PC-3 (cell line): ENCODE results near the gene ASPDH. TPM values are rescaled to one million over a fixed set of nuclear protein-coding genes. Genes with fewer than 3 reads are reported as not detected.

Experiments
- ATAC-seq: fragments of 200-7000 bp; cut with Tn5 transposase; 2 replicates; pipeline ENCODE4 v1.9.1; 2020; ENCODE audit warnings: mild to moderate bottlenecking, moderate library complexity
- BruUV-seq: library from RNA; stranded (reverse); fragments of 400-500 nt; replicated peaks from 2 replicates; lab custom pipeline; 2021; lab: Mats Ljungman, UMichigan
- CTCF ChIA-PET: fragments of 300-600 bp; sonication (Branson Sonifier 250); formaldehyde crosslinking; loops from one replicate; lab custom pipeline; 2022; ENCODE audit warnings: antibody characterized with exemption; lab: Charles Lee
- POLR2A ChIA-PET: fragments of 300-600 bp; sonication (Branson Sonifier 250); formaldehyde crosslinking; loops from one replicate; lab custom pipeline; 2022; ENCODE audit warnings: antibody characterized with exemption; ENCODE audit not compliant: unreplicated experiment; lab: Charles Lee
- DNase-seq: peaks from one replicate; pipeline ENCODE4 v3.0.0-alpha.2; 2015
- H2AFZ ChIP-seq: fragments of 300-600 bp; sonication (generic); 2 replicates; pipeline ENCODE4 v1.6.0; 2016; ENCODE audit warnings: antibody characterized with exemption, low read length
- H3F3A ChIP-seq: fragments of 300-600 bp; sonication (generic); one replicate; pipeline ENCODE4 v1.6.0; 2017; ENCODE audit warnings: antibody characterized with exemption, low read length, control low read depth, mild to moderate bottlenecking; ENCODE audit not compliant: unreplicated experiment
- H3K27ac ChIP-seq: fragments of 300-600 bp; sonication (generic); 2 replicates; pipeline ENCODE4 v1.5.1; 2016; ENCODE audit warnings: mild to moderate bottlenecking, low read length
- H3K27me3 ChIP-seq: fragments of 300-600 bp; sonication (generic); 2 replicates; pipeline ENCODE4 v1.6.1; 2016; ENCODE audit warnings: low read length, mixed read lengths
- H3K36me3 ChIP-seq: fragments of 300-600 bp; sonication (generic); 2 replicates; pipeline ENCODE4 v1.6.1; 2016; ENCODE audit warnings: low read depth, mixed run types, low read length, mixed read lengths
- H3K4me1 ChIP-seq: fragments of 300-600 bp; sonication (generic); 2 replicates; pipeline ENCODE4 v1.5.1; 2016; ENCODE audit warnings: low read length; ENCODE audit not compliant: insufficient read depth
- H3K4me2 ChIP-seq: fragments of 300-600 bp; sonication (generic); 2 replicates; pipeline ENCODE4 v1.6.0; 2016; ENCODE audit warnings: low read length
- H3K4me3 ChIP-seq: fragments of 300-600 bp; sonication (generic); 2 replicates; pipeline ENCODE4 v1.5.1; 2016; ENCODE audit warnings: mild to moderate bottlenecking, low read length, mixed read lengths
- H3K79me2 ChIP-seq: fragments of 300-600 bp; sonication (generic); 2 replicates; pipeline ENCODE4 v1.6.1; 2017; ENCODE audit warnings: low read length, mixed read lengths
- H3K9ac ChIP-seq: fragments of 300-600 bp; sonication (generic); 2 replicates; pipeline ENCODE4 v1.6.0; 2016; ENCODE audit warnings: mild to moderate bottlenecking, low read length
- H3K9me2 ChIP-seq: fragments of 300-600 bp; sonication (generic); replicated peaks from 2 replicates; pipeline ENCODE4 v1.6.1; 2016; ENCODE audit warnings: mixed run types, low read length, mixed read lengths
- H3K9me3 ChIP-seq: fragments of 300-600 bp; sonication (generic); 2 replicates; pipeline ENCODE4 v1.6.1; 2016; ENCODE audit warnings: low read length, mixed read lengths
- H4K20me1 ChIP-seq: fragments of 300-600 bp; sonication (generic); 2 replicates; pipeline ENCODE4 v1.6.1; 2016; ENCODE audit warnings: low read length, mixed read lengths
- EZH2 ChIP-seq: fragments of 300-600 bp; sonication (generic); IDR thresholded peaks from one replicate; pipeline ENCODE4 v1.6.1; 2017; ENCODE audit warnings: antibody characterized with exemption, mild to moderate bottlenecking, low read length; ENCODE audit not compliant: unreplicated experiment
- EZH2phosphoT487 ChIP-seq: fragments of 300-600 bp; sonication (generic); IDR thresholded peaks from 2 replicates; pipeline ENCODE4 v1.6.1; 2018; ENCODE audit warnings: mild to moderate bottlenecking, antibody characterized with exemption, low read length, borderline replicate concordance
- intact Hi-C: fragments of 100-400 bp; cut with micrococcal nuclease; formaldehyde crosslinking; loops from 2 replicates; pipeline ENCODE4 v1.9.0; 2023
- total RNA-seq: library from RNA; depleted of rRNA; stranded (reverse); fragments of >200 nt; gene quantifications from 2 replicates; pipeline ENCODE4 v1.2.3, GENCODE V29; 2014
- TF ChIP-seq, protein P1 (sequence below): fragments of 300-600 bp; sonication (generic); conservative IDR thresholded peaks from 2 replicates; pipeline ENCODE4 v1.5.1; 2017; ENCODE audit warnings: antibody characterized with exemption, low read depth, mild to moderate bottlenecking, low read length

The ASPDH gene
- total RNA-seq, 1 experiment from 2014 or later = not detected

GRCh38 chr19:50546527-50547221 is 33.0 kb upstream of the ASPDH start:
- Histone ChIP-seq H3K9me2 (no peaks in the 10 kb centered on the region), H3K9me3 (no peaks in the 10 kb centered on the region), H3K9ac (no peak overlapping the region), H4K20me1 (no peaks in the 10 kb centered on the region), H3K27ac (no peak overlapping the region), H3F3A (no peaks in the 10 kb centered on the region), H3K4me3 (no peak overlapping the region), H3K27me3 (peaks cover 45% of the 10 kb centered on the region), H3K36me3 (no peaks in the 10 kb centered on the region), H3K4me1 (no peaks in the 10 kb centered on the region), H3K79me2 (no peaks in the 10 kb centered on the region), H3K4me2 (no peak overlapping the region), H2AFZ (no peak overlapping the region)
- no peak for ATAC-seq
- no TSS peak for BruUV-seq
- no peak for DNase-seq
- intact Hi-C loops = no loop called here
- TF ChIP-seq, protein P1, sequence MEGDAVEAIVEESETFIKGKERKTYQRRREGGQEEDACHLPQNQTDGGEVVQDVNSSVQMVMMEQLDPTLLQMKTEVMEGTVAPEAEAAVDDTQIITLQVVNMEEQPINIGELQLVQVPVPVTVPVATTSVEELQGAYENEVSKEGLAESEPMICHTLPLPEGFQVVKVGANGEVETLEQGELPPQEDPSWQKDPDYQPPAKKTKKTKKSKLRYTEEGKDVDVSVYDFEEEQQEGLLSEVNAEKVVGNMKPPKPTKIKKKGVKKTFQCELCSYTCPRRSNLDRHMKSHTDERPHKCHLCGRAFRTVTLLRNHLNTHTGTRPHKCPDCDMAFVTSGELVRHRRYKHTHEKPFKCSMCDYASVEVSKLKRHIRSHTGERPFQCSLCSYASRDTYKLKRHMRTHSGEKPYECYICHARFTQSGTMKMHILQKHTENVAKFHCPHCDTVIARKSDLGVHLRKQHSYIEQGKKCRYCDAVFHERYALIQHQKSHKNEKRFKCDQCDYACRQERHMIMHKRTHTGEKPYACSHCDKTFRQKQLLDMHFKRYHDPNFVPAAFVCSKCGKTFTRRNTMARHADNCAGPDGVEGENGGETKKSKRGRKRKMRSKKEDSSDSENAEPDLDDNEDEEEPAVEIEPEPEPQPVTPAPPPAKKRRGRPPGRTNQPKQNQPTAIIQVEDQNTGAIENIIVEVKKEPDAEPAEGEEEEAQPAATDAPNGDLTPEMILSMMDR = no peak
- no peak for TF ChIP-seq EZH2
- POLR2A ChIA-PET = no interaction called here
- CTCF ChIA-PET = no interaction called here

GRCh38 chr19:50542943-50543342 is 29.2 kb upstream of the ASPDH start:
- CTCF ChIA-PET = interaction anchor here (0.6 kb wide), 1 partner anchor 235 kb away, joined by 4 read pairs; no protein-coding TSS in a partner anchor
- Histone ChIP-seq H3K9me3 (no peaks in the 10 kb centered on the region), H3K4me1 (no peaks in the 10 kb centered on the region), H3K9ac (no peak overlapping the region), H3K9me2 (no peaks in the 10 kb centered on the region), H3K4me2 (no peak overlapping the region), H3K36me3 (no peaks in the 10 kb centered on the region), H3K27ac (no peak overlapping the region), H3K79me2 (no peaks in the 10 kb centered on the region), H4K20me1 (no peaks in the 10 kb centered on the region), H2AFZ (no peak overlapping the region), H3K27me3 (peaks cover 13% of the 10 kb centered on the region; the same call in 1 of the 2 replicates), H3K4me3 (no peak overlapping the region), H3F3A (no peaks in the 10 kb centered on the region)
- DNase-seq = no peak
- intact Hi-C loops = no loop called here
- ATAC-seq = no peak
- POLR2A ChIA-PET = no interaction called here
- TF ChIP-seq EZH2 (no peak), EZH2phosphoT487 (no peak)
- TF ChIP-seq, protein P1 = no peak
- BruUV-seq = no TSS peak

DNA sequence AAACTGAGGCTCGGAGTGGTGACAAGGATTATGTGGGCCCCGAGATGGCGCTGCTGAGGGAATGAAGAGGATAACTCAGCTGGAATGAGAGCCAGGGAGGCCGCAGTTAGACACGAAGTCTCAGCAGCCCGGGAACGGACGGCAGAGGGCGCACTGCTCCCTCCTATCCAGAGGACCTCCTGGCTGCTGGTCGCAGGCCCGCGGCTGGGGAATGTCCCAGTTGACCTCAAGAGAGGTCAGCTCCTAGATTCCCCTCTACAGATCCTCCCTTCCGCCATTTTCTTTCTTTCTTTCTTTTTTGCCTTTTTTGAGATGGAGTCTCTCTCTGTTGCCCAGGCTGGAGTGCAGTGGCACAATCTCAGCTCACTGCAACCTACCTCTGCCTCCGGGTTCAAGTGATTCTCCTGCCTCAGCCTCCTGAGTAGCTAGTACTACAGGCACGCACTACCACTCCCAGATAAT is 24.1 kb upstream of the ASPDH start:
- H3K27me3 ChIP-seq = peaks cover 5% of the 10 kb centered on the region; the same call in 1 of the 2 replicates
- no peaks in the 10 kb centered on the region for H3K9me2 ChIP-seq
- DNase-seq = peak; percentile 90
- H3K27ac ChIP-seq = no peak overlapping the region
- POLR2A ChIA-PET = no interaction called here
- TF ChIP-seq, protein P1 = peak; percentile 98
- no peak for TF ChIP-seq EZH2
- ATAC-seq = peak; percentile 98
- H3K9me3 ChIP-seq = peaks cover 6% of the 10 kb centered on the region
- no peak overlapping the region for H3K4me2 ChIP-seq
- no peak overlapping the region for H3K4me3 ChIP-seq
- H4K20me1 ChIP-seq = no peaks in the 10 kb centered on the region
- CTCF ChIA-PET = interaction anchor here (0.6 to 2.3 kb wide), 6 partner anchors 12 to 479 kb away, joined by 3 to 13 read pairs (median 3); no protein-coding TSS in a partner anchor
- no peaks in the 10 kb centered on the region for H3K36me3 ChIP-seq
- H3K4me1 ChIP-seq = no peaks in the 10 kb centered on the region
- no peaks in the 10 kb centered on the region for H3F3A ChIP-seq
- H3K9ac ChIP-seq = no peak overlapping the region
- no TSS peak for BruUV-seq
- no peak overlapping the region for H2AFZ ChIP-seq
- H3K79me2 ChIP-seq = no peaks in the 10 kb centered on the region
- intact Hi-C loops = loop anchor here (5.0 kb wide), 2 partner anchors 245 to 385 kb away; no protein-coding TSS in a partner anchor
